GM23338 (cell line): ENCODE results near the gene MSGN1. TPM values are rescaled to one million over a fixed set of nuclear protein-coding genes. Genes with fewer than 3 reads are reported as not detected.

Experiments
- ATAC-seq: fragments of 200-7000 bp; cut with Tn5 transposase; 3 replicates; pipeline ENCODE4 v1.9.1; 2020
- DNase-seq: peaks from one replicate; pipeline ENCODE4 v3.0.0-alpha.2; 2015; ENCODE audit warnings: low spot score
- H2AFZ ChIP-seq: fragments of 200-600 bp; sonication (generic); 2 replicates; pipeline ENCODE4 v1.8.0; 2016; ENCODE audit warnings: antibody characterized with exemption, mild to moderate bottlenecking, moderate library complexity
- H3F3A ChIP-seq: fragments of 200-600 bp; sonication (generic); replicated peaks from 2 replicates; pipeline ENCODE4 v1.8.0; 2017; ENCODE audit warnings: antibody characterized with exemption, mixed run types, low read depth
- H3K27ac ChIP-seq: fragments of 200-600 bp; sonication (generic); 2 replicates; pipeline ENCODE4 v1.6.1; 2016; ENCODE audit warnings: low read depth
- H3K27me3 ChIP-seq: fragments of 200-600 bp; sonication (generic); 2 replicates; pipeline ENCODE4 v1.8.0; 2016; ENCODE audit warnings: mild to moderate bottlenecking, mixed run types, moderate library complexity; ENCODE audit not compliant: insufficient read depth
- H3K36me3 ChIP-seq: fragments of 200-600 bp; sonication (generic); 2 replicates; pipeline ENCODE4 v1.8.0; 2016; ENCODE audit warnings: mild to moderate bottlenecking; ENCODE audit not compliant: insufficient read depth
- H3K4me1 ChIP-seq: fragments of 200-600 bp; sonication (generic); 2 replicates; pipeline ENCODE4 v1.8.0; 2016; ENCODE audit warnings: mild to moderate bottlenecking, moderate library complexity; ENCODE audit not compliant: insufficient read depth
- H3K4me2 ChIP-seq: fragments of 200-600 bp; sonication (generic); 2 replicates; pipeline ENCODE4 v1.7.1; 2017; ENCODE audit warnings: mixed run types
- H3K4me3 ChIP-seq: fragments of 200-600 bp; sonication (generic); 2 replicates; pipeline ENCODE4 v1.6.1; 2016; ENCODE audit warnings: mixed run types
- H3K79me2 ChIP-seq: fragments of 200-600 bp; sonication (generic); replicated peaks from 2 replicates; pipeline ENCODE4 v1.8.0; 2017; ENCODE audit warnings: mild to moderate bottlenecking; ENCODE audit not compliant: insufficient read depth
- H3K9me2 ChIP-seq: fragments of 200-600 bp; sonication (generic); 2 replicates; pipeline ENCODE4 v1.8.0; 2017; ENCODE audit not compliant: insufficient read depth
- H4K20me1 ChIP-seq: fragments of 200-600 bp; sonication (generic); replicated peaks from 2 replicates; pipeline ENCODE4 v1.8.0; 2017; ENCODE audit warnings: mild to moderate bottlenecking; ENCODE audit not compliant: insufficient read depth
- H3K27ac Mint-ChIP-seq: 2 replicates; pipeline ENCODE4 v1.8.0; 2020; ENCODE audit warnings: inconsistent platforms, mild to moderate bottlenecking, moderate library complexity, mixed read lengths
- H3K27me3 Mint-ChIP-seq: 3 replicates; pipeline ENCODE4 v1.8.0; 2022; ENCODE audit warnings: low read depth, mild to moderate bottlenecking, moderate library complexity, mixed read lengths, inconsistent platforms; ENCODE audit not compliant: insufficient read depth, poor library complexity
- H3K36me3 Mint-ChIP-seq: 3 replicates; pipeline ENCODE4 v1.8.0; 2021; ENCODE audit warnings: low read depth, mild to moderate bottlenecking, inconsistent platforms, moderate library complexity, mixed read lengths
- H3K4me1 Mint-ChIP-seq: 3 replicates; pipeline ENCODE4 v1.8.0; 2020; ENCODE audit warnings: mild to moderate bottlenecking, inconsistent platforms, mixed read lengths
- H3K4me3 Mint-ChIP-seq: 3 replicates; pipeline ENCODE4 v1.8.0; 2021; ENCODE audit warnings: moderate library complexity, mild to moderate bottlenecking, inconsistent platforms, mixed read lengths
- H3K9me3 Mint-ChIP-seq: 3 replicates; pipeline ENCODE4 v1.8.0; 2020; ENCODE audit warnings: moderate library complexity, mild to moderate bottlenecking, inconsistent platforms, mixed read lengths
- EZH2 ChIP-seq: fragments of 200-600 bp; sonication (generic); IDR thresholded peaks from one replicate; pipeline ENCODE4 v1.8.0; 2017; ENCODE audit warnings: antibody characterized with exemption, mild to moderate bottlenecking, low read depth; ENCODE audit not compliant: unreplicated experiment
- EZH2phosphoT487 ChIP-seq: fragments of 200-600 bp; sonication (generic); IDR thresholded peaks from one replicate; pipeline ENCODE4 v1.8.1; 2018; ENCODE audit warnings: antibody characterized with exemption; ENCODE audit not compliant: unreplicated experiment
- JUNB ChIP-seq: IDR thresholded peaks from one replicate; pipeline ENCODE4 v1.6.1; 2016; ENCODE audit warnings: antibody characterized with exemption; ENCODE audit not compliant: unreplicated experiment
- NANOG ChIP-seq: IDR thresholded peaks from 2 replicates; pipeline ENCODE4 v1.6.1; 2016; ENCODE audit warnings: antibody characterized with exemption, borderline replicate concordance
- POLR2AphosphoS5 ChIP-seq: IDR thresholded peaks from 2 replicates; pipeline ENCODE4 v1.6.1; 2016; ENCODE audit warnings: antibody characterized with exemption, low read depth
- STAT1 ChIP-seq: IDR thresholded peaks from one replicate; pipeline ENCODE4 v1.6.1; 2016; ENCODE audit warnings: antibody characterized with exemption; ENCODE audit not compliant: unreplicated experiment
- ZNF114 ChIP-seq: fragments of 250-450 bp; sonication (Bioruptor Pico); IDR thresholded peaks from 2 replicates; pipeline ENCODE4 v1.5.0; 2020; ENCODE audit warnings: mild to moderate bottlenecking, moderate library complexity
- polyA plus RNA-seq: library from polyadenylated mRNA; unstranded; fragments of >200 nt; fragmentation: Nextera tagmentation; extraction: Ambion mirVana; gene quantifications from 2 replicates; pipeline ENCODE4 v1.2.1, GENCODE V29; 2016
- total RNA-seq: library from RNA; depleted of rRNA; stranded (reverse); fragments of >200 nt; shearing (Covaris generic); gene quantifications from 2 replicates; pipeline ENCODE4 v1.2.3, GENCODE V29; 2014
- TF ChIP-seq, protein P1 (sequence below), 2 experiments: fragments of 200-600 bp in 1 of 2; sonication (generic) in 1 of 2; conservative IDR thresholded peaks; 2 replicates each; pipeline versions ENCODE4 v1.5.1 to v1.6.1; 2016 to 2017; ENCODE audit warnings: antibody characterized with exemption in 2 of 2, low read depth in 2 of 2, mild to moderate bottlenecking in 2 of 2, moderate library complexity in 1 of 2
- TF ChIP-seq, protein P2 (sequence below): IDR thresholded peaks from 2 replicates; pipeline ENCODE4 v1.6.1; 2016; ENCODE audit warnings: antibody characterized with exemption

The MSGN1 gene
- total and polyA plus RNA-seq, 2 experiments from 2014 or later = not detected

DNA sequence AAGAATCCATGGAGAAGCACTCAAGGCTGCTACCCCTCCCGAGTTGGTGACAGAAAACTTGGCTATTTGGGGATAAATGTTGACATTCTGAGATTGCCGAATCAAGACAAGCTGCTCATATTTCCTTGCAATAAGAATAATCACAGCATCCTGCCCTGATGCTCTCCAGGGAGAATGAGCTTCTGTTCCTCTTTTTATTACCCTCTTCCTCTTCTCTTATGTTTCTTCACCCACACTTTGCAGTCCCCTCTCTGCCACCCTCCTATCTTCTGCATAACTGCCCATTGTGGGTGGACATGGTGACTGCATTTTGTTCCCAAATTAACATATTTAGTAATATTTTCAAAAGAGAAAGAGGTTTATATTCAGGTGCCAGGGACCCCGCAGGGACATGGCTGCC is 11.9 kb upstream of the MSGN1 start:
- no peaks in the 10 kb centered on the region for H3F3A ChIP-seq
- H3K79me2 ChIP-seq = no peaks in the 10 kb centered on the region
- Mint-ChIP-seq H3K9me3 (no peaks in the 10 kb centered on the region), H3K27ac (no peak overlapping the region), H3K4me1 (peaks cover 2% of the 10 kb centered on the region), H3K4me3 (no peak overlapping the region), H3K27me3 (peaks cover 4% of the 10 kb centered on the region), H3K36me3 (no peaks in the 10 kb centered on the region)
- no peaks in the 10 kb centered on the region; the same call in 1 of the 2 replicates for H3K9me2 ChIP-seq
- no peaks in the 10 kb centered on the region for H3K27me3 ChIP-seq
- H3K36me3 ChIP-seq = no peaks in the 10 kb centered on the region
- ATAC-seq = no peak
- H3K4me2 ChIP-seq = no peak overlapping the region
- TF ChIP-seq, protein P1, sequence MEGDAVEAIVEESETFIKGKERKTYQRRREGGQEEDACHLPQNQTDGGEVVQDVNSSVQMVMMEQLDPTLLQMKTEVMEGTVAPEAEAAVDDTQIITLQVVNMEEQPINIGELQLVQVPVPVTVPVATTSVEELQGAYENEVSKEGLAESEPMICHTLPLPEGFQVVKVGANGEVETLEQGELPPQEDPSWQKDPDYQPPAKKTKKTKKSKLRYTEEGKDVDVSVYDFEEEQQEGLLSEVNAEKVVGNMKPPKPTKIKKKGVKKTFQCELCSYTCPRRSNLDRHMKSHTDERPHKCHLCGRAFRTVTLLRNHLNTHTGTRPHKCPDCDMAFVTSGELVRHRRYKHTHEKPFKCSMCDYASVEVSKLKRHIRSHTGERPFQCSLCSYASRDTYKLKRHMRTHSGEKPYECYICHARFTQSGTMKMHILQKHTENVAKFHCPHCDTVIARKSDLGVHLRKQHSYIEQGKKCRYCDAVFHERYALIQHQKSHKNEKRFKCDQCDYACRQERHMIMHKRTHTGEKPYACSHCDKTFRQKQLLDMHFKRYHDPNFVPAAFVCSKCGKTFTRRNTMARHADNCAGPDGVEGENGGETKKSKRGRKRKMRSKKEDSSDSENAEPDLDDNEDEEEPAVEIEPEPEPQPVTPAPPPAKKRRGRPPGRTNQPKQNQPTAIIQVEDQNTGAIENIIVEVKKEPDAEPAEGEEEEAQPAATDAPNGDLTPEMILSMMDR (conservative IDR thresholded peaks at IDR 0.05; ENCODE audit: low read depth in 2 of 2) = no peak
- TF ChIP-seq JUNB (no peak), POLR2AphosphoS5 (no peak)
- TF ChIP-seq, protein P2, sequence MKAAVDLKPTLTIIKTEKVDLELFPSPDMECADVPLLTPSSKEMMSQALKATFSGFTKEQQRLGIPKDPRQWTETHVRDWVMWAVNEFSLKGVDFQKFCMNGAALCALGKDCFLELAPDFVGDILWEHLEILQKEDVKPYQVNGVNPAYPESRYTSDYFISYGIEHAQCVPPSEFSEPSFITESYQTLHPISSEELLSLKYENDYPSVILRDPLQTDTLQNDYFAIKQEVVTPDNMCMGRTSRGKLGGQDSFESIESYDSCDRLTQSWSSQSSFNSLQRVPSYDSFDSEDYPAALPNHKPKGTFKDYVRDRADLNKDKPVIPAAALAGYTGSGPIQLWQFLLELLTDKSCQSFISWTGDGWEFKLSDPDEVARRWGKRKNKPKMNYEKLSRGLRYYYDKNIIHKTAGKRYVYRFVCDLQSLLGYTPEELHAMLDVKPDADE = no peak
- H3K4me1 ChIP-seq = no peaks in the 10 kb centered on the region
- H3K27ac ChIP-seq = no peak overlapping the region
- no peaks in the 10 kb centered on the region for H4K20me1 ChIP-seq
- no peak overlapping the region for H3K4me3 ChIP-seq
- DNase-seq = no peak
- no peak overlapping the region for H2AFZ ChIP-seq

- DNase-seq (no peak), ATAC-seq (no peak)
- Mint-ChIP-seq H3K4me3 (no peak overlapping the region), H3K9me3 (no peaks in the 10 kb centered on the region), H3K27ac (no peak overlapping the region), H3K4me1 (peaks cover 4% of the 10 kb centered on the region), H3K36me3 (no peaks in the 10 kb centered on the region), H3K27me3 (peaks cover 4% of the 10 kb centered on the region)
- no peak overlapping the region; the same call in 1 of the 2 replicates for H2AFZ ChIP-seq
- H3K9me2 ChIP-seq = peaks cover under 1% of the 10 kb centered on the region; the same call in 1 of the 2 replicates
- H3K27me3 ChIP-seq = no peaks in the 10 kb centered on the region
- TF ChIP-seq POLR2AphosphoS5 (no peak), ZNF114 (CRISPR knock-in tag) (no peak), NANOG (no peak), EZH2 (no peak), EZH2phosphoT487 (no peak), STAT1 (no peak)
- TF ChIP-seq, protein P2 = no peak
- no peak overlapping the region for H3K4me3 ChIP-seq
- H3F3A ChIP-seq = no peaks in the 10 kb centered on the region
- H3K4me2 ChIP-seq = no peak overlapping the region
- H3K36me3 ChIP-seq = no peaks in the 10 kb centered on the region
- H4K20me1 ChIP-seq = no peaks in the 10 kb centered on the region
- H3K27ac ChIP-seq = no peak overlapping the region
- no peaks in the 10 kb centered on the region for H3K4me1 ChIP-seq
- no peaks in the 10 kb centered on the region for H3K79me2 ChIP-seq
Observed at GRCh38 chr2:17805166-17805565, 11.1 kb upstream of the MSGN1 start.
